OCI-LY1 (cell line): ENCODE measurements around the gene IHH.

Source experiments
- EZH2 ChIP-seq: fragments of 200-600 bp; sonication (generic), shearing (Covaris generic); IDR thresholded peaks from 2 replicates; pipeline ENCODE4 v1.8.0; 2017; ENCODE audit warnings: borderline replicate concordance, mixed run types, mild to moderate bottlenecking, antibody characterized with exemption, low read length, moderate library complexity, mixed read lengths
- TF ChIP-seq, protein P1 (sequence below): fragments of 200-600 bp; sonication (generic), shearing (Covaris generic); IDR thresholded peaks from 2 replicates; pipeline ENCODE4 v1.5.1; 2017; ENCODE audit warnings: mild to moderate bottlenecking, antibody characterized with exemption, low read length, moderate library complexity, mixed read lengths

- TF ChIP-seq, protein P1, sequence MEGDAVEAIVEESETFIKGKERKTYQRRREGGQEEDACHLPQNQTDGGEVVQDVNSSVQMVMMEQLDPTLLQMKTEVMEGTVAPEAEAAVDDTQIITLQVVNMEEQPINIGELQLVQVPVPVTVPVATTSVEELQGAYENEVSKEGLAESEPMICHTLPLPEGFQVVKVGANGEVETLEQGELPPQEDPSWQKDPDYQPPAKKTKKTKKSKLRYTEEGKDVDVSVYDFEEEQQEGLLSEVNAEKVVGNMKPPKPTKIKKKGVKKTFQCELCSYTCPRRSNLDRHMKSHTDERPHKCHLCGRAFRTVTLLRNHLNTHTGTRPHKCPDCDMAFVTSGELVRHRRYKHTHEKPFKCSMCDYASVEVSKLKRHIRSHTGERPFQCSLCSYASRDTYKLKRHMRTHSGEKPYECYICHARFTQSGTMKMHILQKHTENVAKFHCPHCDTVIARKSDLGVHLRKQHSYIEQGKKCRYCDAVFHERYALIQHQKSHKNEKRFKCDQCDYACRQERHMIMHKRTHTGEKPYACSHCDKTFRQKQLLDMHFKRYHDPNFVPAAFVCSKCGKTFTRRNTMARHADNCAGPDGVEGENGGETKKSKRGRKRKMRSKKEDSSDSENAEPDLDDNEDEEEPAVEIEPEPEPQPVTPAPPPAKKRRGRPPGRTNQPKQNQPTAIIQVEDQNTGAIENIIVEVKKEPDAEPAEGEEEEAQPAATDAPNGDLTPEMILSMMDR: no peak
- TF ChIP-seq EZH2: no peak
Observed at GRCh38 chr2:219090436-219091299, 29.9 kb upstream of the IHH start.
